MCF 10A (cell line): ENCODE data around the gene ISCU. TPM values are rescaled to one million over a fixed set of nuclear protein-coding genes. Genes with fewer than 3 reads are reported as not detected.

Experiments
- BruUV-seq: library from RNA; stranded (reverse); fragments of 400-500 nt; replicated peaks from 2 replicates; lab custom pipeline; 2021; lab: Mats Ljungman, UMichigan
- CTCF ChIA-PET: fragments of 300-600 bp; sonication (Branson Sonifier 250); formaldehyde crosslinking; extraction: SDS; loops from one replicate; lab custom pipeline; 2021; ENCODE audit warnings: antibody characterized with exemption, inconsistent platforms; lab: Yijun Ruan, JAX
- POLR2A ChIA-PET: fragments of 300-600, 350-650 bp; sonication (Branson Sonifier 250); formaldehyde crosslinking; extraction: SDS; loops from one replicate; lab custom pipeline; 2020; ENCODE audit warnings: antibody characterized with exemption, inconsistent platforms; lab: Yijun Ruan, JAX
- DNase-seq: peaks from one replicate; pipeline ENCODE4 v3.0.0-alpha.2; 2018; ENCODE audit not compliant: unreplicated experiment
- H3K27ac Mint-ChIP-seq: one replicate; pipeline ENCODE4 v1.8.0; 2022; ENCODE audit warnings: mild to moderate bottlenecking, low read depth, mixed read lengths; ENCODE audit not compliant: unreplicated experiment
- H3K27me3 Mint-ChIP-seq: one replicate; pipeline ENCODE4 v1.8.0; 2022; ENCODE audit warnings: mixed read lengths; ENCODE audit not compliant: insufficient read depth, unreplicated experiment
- H3K36me3 Mint-ChIP-seq: one replicate; pipeline ENCODE4 v1.8.0; 2022; ENCODE audit warnings: mild to moderate bottlenecking, moderate library complexity, mixed read lengths; ENCODE audit not compliant: insufficient read depth, unreplicated experiment
- H3K4me1 Mint-ChIP-seq: one replicate; pipeline ENCODE4 v1.8.0; 2022; ENCODE audit warnings: mixed read lengths; ENCODE audit not compliant: insufficient read depth, unreplicated experiment
- H3K4me3 Mint-ChIP-seq: one replicate; pipeline ENCODE4 v1.8.0; 2022; ENCODE audit warnings: mild to moderate bottlenecking, moderate library complexity, mixed read lengths; ENCODE audit not compliant: unreplicated experiment
- H3K9me3 Mint-ChIP-seq: one replicate; pipeline ENCODE4 v1.8.0; 2022; ENCODE audit warnings: mixed read lengths; ENCODE audit not compliant: unreplicated experiment
- CTCF ChIP-seq: fragments of 200-600 bp; IDR thresholded peaks from one replicate; pipeline ENCODE4 v1.8.0; 2022; ENCODE audit warnings: antibody characterized with exemption, mild to moderate bottlenecking; ENCODE audit not compliant: unreplicated experiment
- intact Hi-C: fragments of 100-400 bp; cut with micrococcal nuclease; formaldehyde crosslinking; loops from 2 replicates; pipeline ENCODE4 v1.14.1; 2022
- total RNA-seq: library from RNA; stranded (reverse); gene quantifications from 2 replicates; pipeline ENCODE4 v1.2.3, GENCODE V29; 2022

The ISCU gene
- total RNA-seq, 1 experiment from 2014 or later, result 115 TPM

GRCh38 chr12:108603743-108604142, 41.3 kb downstream of the ISCU start:
- no peaks in the 10 kb centered on the region for H3K9me3 Mint-ChIP-seq
- CTCF ChIA-PET, result interaction anchor here (0.5 to 1.6 kb wide), 3 partner anchors 14 to 232 kb away, joined by 3 to 7 read pairs (median 4); no protein-coding TSS in a partner anchor
- no peaks in the 10 kb centered on the region for H3K27me3 Mint-ChIP-seq
- H3K36me3 Mint-ChIP-seq, result no peaks in the 10 kb centered on the region
- POLR2A ChIA-PET, result no interaction called here
- DNase-seq, result no peak
- no TSS peak for BruUV-seq
- H3K27ac Mint-ChIP-seq, result no peak overlapping the region
- H3K4me3 Mint-ChIP-seq, result no peak overlapping the region
- TF ChIP-seq CTCF, result no peak
- intact Hi-C loops, result no loop called here
- H3K4me1 Mint-ChIP-seq, result no peaks in the 10 kb centered on the region

DNA sequence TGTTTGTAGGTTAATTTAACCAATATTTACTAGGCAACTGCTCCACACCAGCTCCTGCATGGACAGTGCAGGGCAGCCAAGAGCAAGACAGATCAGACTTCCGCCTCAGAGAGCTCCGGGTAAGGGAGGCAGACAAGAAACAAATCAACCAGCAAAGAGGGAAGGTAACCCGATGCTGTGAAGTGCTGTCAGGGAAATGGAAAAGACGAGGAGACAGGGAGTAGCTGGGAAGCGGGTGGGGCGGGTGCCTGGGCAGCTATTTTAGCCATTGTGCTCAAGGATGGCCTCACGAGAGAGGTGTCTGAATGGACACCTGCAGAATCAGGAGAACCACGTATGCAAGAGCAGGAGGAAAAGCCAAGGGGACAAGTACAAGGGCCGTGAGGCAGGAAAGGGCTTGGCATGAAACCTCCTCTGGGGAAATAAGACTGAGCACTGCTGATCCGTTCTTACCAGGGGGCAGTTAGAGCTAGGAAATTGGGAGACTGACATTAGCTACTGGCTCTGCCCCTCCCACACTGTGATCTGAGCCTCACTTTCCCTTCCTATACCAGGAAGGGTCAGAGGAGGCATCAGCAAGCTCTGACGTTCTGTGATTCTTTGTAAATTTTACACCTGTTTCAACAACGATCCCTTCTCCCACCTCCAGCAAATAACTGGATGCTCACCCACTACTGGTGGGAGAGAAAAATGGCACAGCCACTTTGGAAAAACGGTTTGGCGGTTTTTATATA, 42.0 kb downstream of the ISCU start:
- BruUV-seq, result no TSS peak
- Mint-ChIP-seq H3K4me1 (no peaks in the 10 kb centered on the region), H3K36me3 (no peaks in the 10 kb centered on the region), H3K4me3 (no peak overlapping the region), H3K27ac (no peak overlapping the region), H3K9me3 (no peaks in the 10 kb centered on the region), H3K27me3 (no peaks in the 10 kb centered on the region)
- DNase-seq, result no peak
- ChIA-PET POLR2A (no interaction called here), CTCF (interaction anchor here (1.1 to 1.6 kb wide), 2 partner anchors 14 to 92 kb away, joined by 4 to 7 read pairs; no protein-coding TSS in a partner anchor)
- TF ChIP-seq CTCF, result no peak
- intact Hi-C loops, result no loop called here

- no peak overlapping the region for H3K27ac Mint-ChIP-seq
- H3K4me1 Mint-ChIP-seq, result no peaks in the 10 kb centered on the region
- no peak for DNase-seq
- intact Hi-C loops, result no loop called here
- POLR2A ChIA-PET, result no interaction called here
- no peaks in the 10 kb centered on the region for H3K36me3 Mint-ChIP-seq
- H3K4me3 Mint-ChIP-seq, result no peak overlapping the region
- CTCF ChIA-PET, result interaction anchor here (0.6 to 1.6 kb wide), 2 partner anchors 13 to 86 kb away, joined by 3 to 7 read pairs; no protein-coding TSS in a partner anchor
- no peak for TF ChIP-seq CTCF
- H3K9me3 Mint-ChIP-seq, result no peaks in the 10 kb centered on the region
- H3K27me3 Mint-ChIP-seq, result no peaks in the 10 kb centered on the region
- BruUV-seq, result no TSS peak
Observed at GRCh38 chr12:108605000-108605689, 42.7 kb downstream of the ISCU start.

DNA sequence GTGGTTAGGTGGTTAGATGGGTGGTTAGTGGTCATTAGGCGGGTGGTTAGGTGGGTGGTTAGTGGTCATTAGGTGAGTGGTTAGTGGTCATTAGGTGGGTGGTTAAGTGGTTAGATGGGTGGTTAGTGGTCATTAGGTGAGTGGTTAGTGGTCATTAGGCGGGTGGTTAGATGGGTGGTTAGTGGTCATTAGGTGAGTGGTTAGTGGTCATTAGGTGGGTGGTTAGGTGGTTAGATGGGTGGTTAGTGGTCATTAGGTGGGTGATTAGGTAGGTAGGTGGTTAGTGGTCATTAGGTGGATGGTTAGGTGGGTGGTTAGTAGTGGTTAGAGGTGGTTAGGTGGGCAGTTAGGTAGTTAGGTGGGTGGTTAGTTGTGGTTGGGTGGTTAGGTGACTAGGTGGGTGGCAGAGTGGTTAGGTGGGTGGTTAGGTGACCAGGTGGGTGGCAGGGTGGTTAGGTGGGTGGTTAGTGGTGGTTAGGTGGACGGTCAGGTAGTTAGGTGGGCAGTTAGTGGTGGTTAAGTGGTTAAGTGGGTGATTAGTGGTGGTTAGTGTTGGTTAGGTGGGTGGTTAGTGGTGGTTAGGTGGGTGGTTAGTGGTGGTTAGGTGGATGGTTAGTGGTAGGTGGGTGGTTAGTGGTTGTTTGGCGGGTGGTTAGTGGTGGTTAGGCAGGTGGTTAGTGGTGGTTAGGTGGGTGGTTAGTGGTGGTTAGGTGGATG, 43.5 kb downstream of the ISCU start:
- Mint-ChIP-seq H3K27me3 (no peaks in the 10 kb centered on the region), H3K4me3 (no peak overlapping the region), H3K9me3 (no peaks in the 10 kb centered on the region), H3K4me1 (no peaks in the 10 kb centered on the region), H3K27ac (no peak overlapping the region), H3K36me3 (no peaks in the 10 kb centered on the region)
- intact Hi-C loops, result no loop called here
- ChIA-PET CTCF (interaction anchor here (0.6 to 2.6 kb wide), 3 partner anchors 12 to 414 kb away, joined by 3 to 14 read pairs (median 3); no protein-coding TSS in a partner anchor), POLR2A (no interaction called here)
- BruUV-seq, result no TSS peak
- DNase-seq, result no peak
- no peak for TF ChIP-seq CTCF
